Suprapubic skin (tissue), 4 donors: Measurements from ENCODE around the gene NDUFV1. TPM values are rescaled to one million over a fixed set of nuclear protein-coding genes. Genes with fewer than 3 reads are reported as not detected.

Experiments used
- DNase-seq, 2 donors: peaks; one replicate each; pipeline ENCODE4 v3.0.0-alpha.2; 2019; ENCODE audit warnings: low spot score in 2 of 2
- H3K27ac ChIP-seq: fragments of 200-600 bp; sonication (generic); one replicate; pipeline ENCODE4 v1.5.1; 2019
- H3K27me3 ChIP-seq: fragments of 200-600 bp; sonication (generic); one replicate; pipeline ENCODE4 v1.5.1; 2019
- H3K36me3 ChIP-seq: fragments of 200-600 bp; sonication (generic); one replicate; pipeline ENCODE4 v1.5.1; 2019
- H3K4me1 ChIP-seq: fragments of 200-600 bp; sonication (generic); one replicate; pipeline ENCODE4 v1.5.1; 2019
- H3K4me3 ChIP-seq: fragments of 200-600 bp; sonication (generic); one replicate; pipeline ENCODE4 v1.5.1; 2019; ENCODE audit warnings: mild to moderate bottlenecking
- H3K9me3 ChIP-seq: fragments of 200-600 bp; sonication (generic); one replicate; pipeline ENCODE4 v1.5.1; 2019
- CTCF ChIP-seq, 2 donors: fragments of 200-600 bp in 1 of 2; fragments of 450-650 bp in 1 of 2; sonication (generic) in 1 of 2; IDR thresholded peaks; one replicate each; pipeline ENCODE4 v1.5.1; 2016 to 2019; ENCODE audit warnings: antibody characterized with exemption in 2 of 2, mild to moderate bottlenecking in 1 of 2, moderate library complexity in 1 of 2
- EP300 ChIP-seq: sonication (generic); formaldehyde crosslinking; IDR thresholded peaks from one replicate; pipeline ENCODE4 v1.6.1; 2017; ENCODE audit warnings: antibody characterized with exemption
- POLR2A ChIP-seq, 2 donors: fragments of 450-650 bp; IDR thresholded peaks; one replicate each; pipeline ENCODE4 v1.6.1; 2017; ENCODE audit warnings: antibody characterized with exemption in 2 of 2, mild to moderate bottlenecking in 2 of 2, moderate library complexity in 2 of 2
- POLR2AphosphoS5 ChIP-seq, 3 donors: sonication (generic); formaldehyde crosslinking; IDR thresholded peaks; one replicate each; pipeline ENCODE4 v1.6.1; 2017; ENCODE audit warnings: antibody characterized with exemption in 3 of 3
- whole genome bisulfite sequencing: methylation state at CpG from one replicate; pipeline ENCODE4 v1.1.5; 2018; 5-methylcytosine and 5-hydroxymethylcytosine counted together
- total RNA-seq, 4 donors: library from RNA; depleted of rRNA; stranded (reverse); fragments of >200 nt; gene quantifications; one replicate each; pipeline ENCODE4 v1.1.0, GENCODE V29; 2016

Gene NDUFV1
- total RNA-seq, 4 donors from 2014 or later: 200 to 361 (median 275) TPM

- Histone ChIP-seq H3K4me3 (peak overlapping the region; percentile 43), H3K36me3 (peaks cover 40% of the 10 kb centered on the region), H3K4me1 (peaks cover 28% of the 10 kb centered on the region), H3K27me3 (peaks cover 17% of the 10 kb centered on the region), H3K9me3 (no peaks in the 10 kb centered on the region), H3K27ac (peak overlapping the region; percentile 60)
- WGBS: 6% methylated on average over 4 of the region's 23 CpGs
- peak; percentile 83 to 85 for DNase-seq
- peak; percentile 13 to 73 for TF ChIP-seq CTCF (IDR thresholded peaks at IDR 0.05)
- no peak for TF ChIP-seq EP300
- TF ChIP-seq POLR2A (IDR thresholded peaks at IDR 0.05): peak in 1 of 2 donors; percentile 11
- peak in 1 of 3 donors; percentile 9 for TF ChIP-seq POLR2AphosphoS5 (IDR thresholded peaks at IDR 0.05)
These were observed 7.4 kb downstream of the NDUFV1 start for GRCh38 chr11:67613960-67614715.

GRCh38 chr11:67614730-67615714, 8.3 kb downstream of the NDUFV1 start:
- Histone ChIP-seq H3K27me3 (peaks cover 17% of the 10 kb centered on the region), H3K4me1 (peaks cover 28% of the 10 kb centered on the region), H3K4me3 (peak overlapping the region; percentile 43), H3K9me3 (no peaks in the 10 kb centered on the region), H3K27ac (no peak overlapping the region), H3K36me3 (peaks cover 33% of the 10 kb centered on the region)
- 79% methylated on average over 9 of the region's 18 CpGs for WGBS
- TF ChIP-seq CTCF (IDR thresholded peaks at IDR 0.05) (peak in 1 of 2 donors; percentile 44), POLR2A (IDR thresholded peaks at IDR 0.05) (no peak)
- DNase-seq: no peak

GRCh38 chr11:67615728-67616430, 9.1 kb downstream of the NDUFV1 start:
- Histone ChIP-seq H3K4me1 (peaks cover 28% of the 10 kb centered on the region), H3K9me3 (no peaks in the 10 kb centered on the region), H3K4me3 (no peak overlapping the region), H3K36me3 (peaks cover 25% of the 10 kb centered on the region), H3K27me3 (peaks cover 17% of the 10 kb centered on the region), H3K27ac (no peak overlapping the region)
- DNase-seq: peak; percentile 70 to 78
- TF ChIP-seq EP300: no peak
- WGBS: 57% methylated on average over 10 of the region's 34 CpGs

GRCh38 chr11:67616431-67617242, 9.9 kb downstream of the NDUFV1 start:
- Histone ChIP-seq H3K9me3 (no peaks in the 10 kb centered on the region), H3K4me1 (peaks cover 28% of the 10 kb centered on the region), H3K36me3 (peaks cover 17% of the 10 kb centered on the region), H3K27ac (no peak overlapping the region), H3K4me3 (no peak overlapping the region), H3K27me3 (peaks cover 17% of the 10 kb centered on the region)
- TF ChIP-seq POLR2A (IDR thresholded peaks at IDR 0.05) (no peak), EP300 (no peak), POLR2AphosphoS5 (IDR thresholded peaks at IDR 0.05) (no peak), CTCF (IDR thresholded peaks at IDR 0.05) (no peak)
- WGBS: 45% methylated on average over 9 of the region's 11 CpGs
- no peak for DNase-seq
